HCT116 (cell line): ENCODE measurements around the gene HOXC11. TPM values are rescaled to one million over a fixed set of nuclear protein-coding genes. Genes with fewer than 3 reads are reported as not detected.

Source experiments
- ATAC-seq: fragments of 200-7000 bp; cut with Tn5 transposase; 2 replicates; pipeline ENCODE4 v1.9.1; 2020; ENCODE audit warnings: mild to moderate bottlenecking, moderate library complexity
- BruUV-seq: library from RNA; stranded (reverse); fragments of 400-500 nt; replicated peaks from 2 replicates; lab custom pipeline; 2021; lab: Mats Ljungman, UMichigan
- CTCF ChIA-PET: fragments of 300-600 bp; sonication (Branson Sonifier 250); formaldehyde crosslinking; loops from one replicate; lab custom pipeline; 2021; ENCODE audit warnings: antibody characterized with exemption; lab: Charles Lee
- POLR2A ChIA-PET: fragments of 300-600, 350-600 bp; sonication (Branson Sonifier 250); formaldehyde crosslinking; loops from one replicate; lab custom pipeline; 2021; ENCODE audit warnings: antibody characterized with exemption; lab: Charles Lee
- RAD21 ChIA-PET, 2 experiments: fragments of 300-600 bp; sonication (Branson Sonifier 250); formaldehyde crosslinking; loops; one replicate each; lab custom pipeline; 2023; ENCODE audit warnings: low total read pairs in 2 of 2; ENCODE audit not compliant: uncharacterized antibody in 2 of 2, unreplicated experiment in 2 of 2, low non-redundant PET in 1 of 2; lab: Charles Lee
- DNase-seq: peaks from one replicate; pipeline ENCODE4 v3.0.0-alpha.2; 2010; ENCODE audit warnings: low read depth, low spot score
- H2AFZ ChIP-seq: fragments of 200-600 bp; shearing (Covaris generic), sonication (generic); 2 replicates; pipeline ENCODE4 v1.6.1; 2017; ENCODE audit warnings: low read depth, mixed run types, mixed read lengths, antibody characterized with exemption, low read length; ENCODE audit not compliant: poor library complexity, severe bottlenecking
- H3K27ac ChIP-seq: 2 replicates; pipeline ENCODE4 v1.5.1; 2012; ENCODE audit warnings: low read depth, low read length
- H3K27me3 ChIP-seq: fragments of 200-600 bp; sonication (generic); 2 replicates; pipeline ENCODE4 v1.6.1; 2016; ENCODE audit warnings: mixed run types, low read length, mixed read lengths; ENCODE audit not compliant: insufficient read depth
- H3K36me3 ChIP-seq, 2 experiments: fragments of 200-500 bp in 1 of 2; fragments of 200-600 bp in 1 of 2; sonication (Bioruptor generic) in 1 of 2; sonication (generic) in 1 of 2; 2 replicates each; pipeline versions ENCODE4 v1.5.1 to v1.6.1; 2014 to 2016; ENCODE audit warnings: low read length in 2 of 2, inconsistent platforms in 1 of 2, mixed read lengths in 1 of 2, mixed run types in 1 of 2; ENCODE audit not compliant: insufficient read depth in 2 of 2, control insufficient read depth in 1 of 2
- H3K4me1 ChIP-seq, 2 experiments: fragments of 200-600 bp in 1 of 2; sonication (generic) in 1 of 2; 2 replicates each; pipeline versions ENCODE4 v1.5.1 to v1.6.1; 2012 to 2017; ENCODE audit warnings: low read length in 2 of 2, inconsistent platforms in 1 of 2, mild to moderate bottlenecking in 1 of 2, mixed read lengths in 1 of 2, mixed run types in 1 of 2, moderate library complexity in 1 of 2; ENCODE audit not compliant: insufficient read depth in 2 of 2, control insufficient read depth in 1 of 2
- H3K4me2 ChIP-seq: fragments of 200-600 bp; sonication (generic); 2 replicates; pipeline ENCODE4 v1.6.1; 2017; ENCODE audit warnings: mixed run types, low read length, mixed read lengths
- H3K4me3 ChIP-seq, 2 experiments: fragments of 200-600 bp in 1 of 2; sonication (generic) in 1 of 2; replicated peaks in 1 of 2; 2 replicates each; pipeline ENCODE4 v1.5.1; 2011 to 2016; ENCODE audit warnings: low read length in 2 of 2, control low read depth in 1 of 2, low read depth in 1 of 2, mild to moderate bottlenecking in 1 of 2, mixed read lengths in 1 of 2, mixed run types in 1 of 2
- H3K79me2 ChIP-seq: fragments of 200-600 bp; sonication (generic); 2 replicates; pipeline ENCODE4 v1.6.1; 2017; ENCODE audit warnings: mild to moderate bottlenecking, mixed run types, low read length, moderate library complexity, mixed read lengths; ENCODE audit not compliant: insufficient read depth
- H3K9ac ChIP-seq: fragments of 200-600 bp; sonication (generic); 2 replicates; pipeline ENCODE4 v1.6.1; 2016; ENCODE audit warnings: low read length, mixed read lengths
- H3K9me2 ChIP-seq: fragments of 200-600 bp; sonication (generic), shearing (Covaris generic); 2 replicates; pipeline ENCODE4 v1.6.1; 2017; ENCODE audit warnings: mixed run types, mild to moderate bottlenecking, moderate library complexity; ENCODE audit not compliant: insufficient read depth
- H3K9me3 ChIP-seq, 2 experiments: fragments of 200-500 bp in 1 of 2; fragments of 200-600 bp in 1 of 2; sonication (Bioruptor generic) in 1 of 2; sonication (generic) in 1 of 2; 2 replicates each; pipeline ENCODE4 v1.6.1; 2014 to 2017; ENCODE audit warnings: low read length in 2 of 2, mixed read lengths in 2 of 2, inconsistent platforms in 1 of 2, low read depth in 1 of 2, mild to moderate bottlenecking in 1 of 2, mixed run types in 1 of 2, moderate library complexity in 1 of 2; ENCODE audit not compliant: control insufficient read depth in 1 of 2, insufficient read depth in 1 of 2
- H4K20me1 ChIP-seq: fragments of 200-600 bp; sonication (generic), shearing (Covaris generic); 2 replicates; pipeline ENCODE4 v1.6.1; 2017; ENCODE audit warnings: mixed run types, mild to moderate bottlenecking, moderate library complexity; ENCODE audit not compliant: insufficient read depth
- POLR2A ChIP-seq: IDR thresholded peaks from 2 replicates; pipeline ENCODE4 v1.7.0; 2011; ENCODE audit warnings: borderline replicate concordance; ENCODE audit not compliant: insufficient read depth, insufficient read length; ENCODE audit errors: extremely low read depth
- POLR2AphosphoS5 ChIP-seq: IDR thresholded peaks from 2 replicates; pipeline ENCODE4 v1.6.1; 2011; ENCODE audit warnings: mild to moderate bottlenecking, low read depth, low read length, moderate library complexity
- ZFX ChIP-seq: fragments of 450-650 bp; IDR thresholded peaks from 2 replicates; pipeline ENCODE4 v1.6.1; 2017
- ZNF274 ChIP-seq: fragments of 200-500 bp; sonication (Bioruptor generic); IDR thresholded peaks from 2 replicates; pipeline ENCODE4 v1.6.1; 2014; ENCODE audit warnings: mild to moderate bottlenecking, low read depth, low read length, inconsistent platforms
- intact Hi-C: fragments of 100-400 bp; cut with micrococcal nuclease; formaldehyde crosslinking; loops from 2 replicates; pipeline ENCODE4 v1.10.0; 2022
- total RNA-seq: library from RNA; stranded (reverse); gene quantifications from one replicate; pipeline ENCODE4 v1.2.1, GENCODE V29; 2021; ENCODE audit not compliant: unreplicated experiment
- TF ChIP-seq, protein P1 (sequence below): IDR thresholded peaks from 2 replicates; pipeline ENCODE4 v1.6.1; 2012

HOXC11 gene
- total RNA-seq, 1 experiment from 2014 or later = 0.22 TPM

DNA sequence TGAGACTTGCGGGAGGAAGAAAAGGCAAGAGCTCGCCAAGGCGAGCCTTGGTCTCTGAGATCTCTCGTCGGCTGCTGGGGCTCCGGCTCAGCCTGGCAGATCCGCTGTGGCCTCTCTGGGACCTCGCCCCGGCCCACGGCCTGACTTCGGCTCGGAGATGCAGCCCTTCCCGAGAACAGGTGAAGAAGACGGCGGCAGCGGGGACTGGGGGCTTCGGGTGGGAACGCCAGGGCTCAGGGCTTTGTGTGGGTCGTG lies 21.0 kb downstream of the HOXC11 start:
- intact Hi-C loops = no loop called here
- DNase-seq = no peak
- no peaks in the 10 kb centered on the region for H3K27me3 ChIP-seq
- no peak for TF ChIP-seq ZNF274
- TF ChIP-seq, all 23 proteins: peak for 0
- Histone ChIP-seq H3K9me2 (no peaks in the 10 kb centered on the region), H3K9ac (peak overlapping the region; percentile 97), H3K4me2 (peak overlapping the region; percentile 94), H3K27ac (peak overlapping the region; percentile 81; the same call in 1 of the 2 replicates), H4K20me1 (no peaks in the 10 kb centered on the region), H3K4me1 (peaks cover 20 to 39% of the 10 kb centered on the region in 2 experiments), H3K79me2 (peaks cover 35% of the 10 kb centered on the region), H3K4me3 (peak overlapping the region; percentile 78 to 85; a peak in 3 of 4 replicates), H3K36me3 (no peaks in the 10 kb centered on the region), H3K9me3 (no peaks in the 10 kb centered on the region), H2AFZ (no peak overlapping the region)
- ChIA-PET CTCF (interaction anchor here (1.3 to 2.1 kb wide), 3 partner anchors 9 to 214 kb away, joined by 3 to 15 read pairs (median 3); partner anchors contain the start of gene HOXC10), POLR2A (no interaction called here), RAD21 (interaction anchor here in 1 of 2 experiments (0.6 kb wide), 1 partner anchor 83 kb away, joined by 3 read pairs; no protein-coding TSS in a partner anchor)
- ATAC-seq = no peak
- BruUV-seq = no TSS peak

DNA sequence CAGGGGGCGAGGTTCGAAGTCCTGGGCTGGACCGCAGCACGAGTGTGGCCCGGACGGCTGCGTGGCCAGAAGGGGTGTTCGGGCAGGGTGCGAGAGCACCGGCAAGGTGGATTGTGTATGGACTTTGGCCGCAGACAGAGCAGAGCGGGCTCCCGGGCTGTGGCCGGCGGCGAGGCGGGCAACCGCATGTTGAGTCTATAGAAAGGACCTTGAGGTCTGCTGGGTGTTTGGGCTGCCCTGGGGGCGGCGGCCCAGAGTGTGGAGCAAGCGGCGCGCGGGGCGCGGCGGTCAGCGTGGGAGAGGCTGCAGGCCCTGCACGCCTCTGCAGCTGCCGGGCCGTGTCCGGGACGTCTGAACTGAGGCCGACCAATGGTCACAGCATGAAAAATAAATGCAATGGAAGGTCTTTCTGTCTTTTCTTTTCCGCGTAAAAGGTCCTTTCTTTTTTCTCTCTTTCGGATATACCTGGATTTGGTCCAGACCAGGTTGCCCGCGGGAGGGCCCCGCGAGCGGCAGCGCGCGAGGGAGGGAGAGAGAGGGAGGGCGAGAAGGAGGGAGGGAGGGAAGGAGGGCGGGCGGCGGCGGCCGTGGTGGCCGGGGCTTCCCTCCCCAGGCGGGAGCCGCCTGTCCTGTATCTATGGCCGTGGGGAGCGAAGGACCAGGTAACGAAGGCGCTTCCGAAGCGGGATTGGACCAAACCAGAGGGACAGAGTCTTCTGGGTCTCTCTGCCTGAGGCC lies 21.5 kb downstream of the HOXC11 start:
- ATAC-seq = peak; percentile 45
- Histone ChIP-seq H3K27ac (peak overlapping the region; percentile 81), H3K4me1 (peaks cover 20 to 37% of the 10 kb centered on the region in 2 experiments), H3K4me3 (peak overlapping the region; percentile 78 to 85), H3K27me3 (no peaks in the 10 kb centered on the region), H3K79me2 (peaks cover 36% of the 10 kb centered on the region), H3K4me2 (peak overlapping the region; percentile 94), H3K9ac (peak overlapping the region; percentile 97), H3K9me3 (no peaks in the 10 kb centered on the region), H3K36me3 (no peaks in the 10 kb centered on the region), H2AFZ (peak overlapping the region; percentile 88), H4K20me1 (no peaks in the 10 kb centered on the region), H3K9me2 (no peaks in the 10 kb centered on the region)
- ChIA-PET RAD21 (interaction anchor here (0.6 kb wide), 2 partner anchors 9 to 33 kb away, joined by 3 read pairs; no protein-coding TSS in a partner anchor), POLR2A (interaction anchor here (0.6 to 1.1 kb wide), 3 partner anchors 8 to 107 kb away, joined by 3 to 8 read pairs (median 3); no protein-coding TSS in a partner anchor), CTCF (interaction anchor here (0.9 to 2.1 kb wide), 3 partner anchors 9 to 197 kb away, joined by 3 to 15 read pairs (median 3); partner anchors contain the start of genes HOXC10 and HOXC5)
- no peak for TF ChIP-seq POLR2A
- TF ChIP-seq, protein P1, sequence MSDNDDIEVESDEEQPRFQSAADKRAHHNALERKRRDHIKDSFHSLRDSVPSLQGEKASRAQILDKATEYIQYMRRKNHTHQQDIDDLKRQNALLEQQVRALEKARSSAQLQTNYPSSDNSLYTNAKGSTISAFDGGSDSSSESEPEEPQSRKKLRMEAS = no peak
- peak; percentile 65 for TF ChIP-seq POLR2AphosphoS5
- peak; percentile 48; the same call in 1 of the 2 replicates for TF ChIP-seq ZFX
- no TSS peak for BruUV-seq
- no peak for DNase-seq
- intact Hi-C loops = no loop called here
